ENCODE measurements around the gene CYRIA.

DNA sequence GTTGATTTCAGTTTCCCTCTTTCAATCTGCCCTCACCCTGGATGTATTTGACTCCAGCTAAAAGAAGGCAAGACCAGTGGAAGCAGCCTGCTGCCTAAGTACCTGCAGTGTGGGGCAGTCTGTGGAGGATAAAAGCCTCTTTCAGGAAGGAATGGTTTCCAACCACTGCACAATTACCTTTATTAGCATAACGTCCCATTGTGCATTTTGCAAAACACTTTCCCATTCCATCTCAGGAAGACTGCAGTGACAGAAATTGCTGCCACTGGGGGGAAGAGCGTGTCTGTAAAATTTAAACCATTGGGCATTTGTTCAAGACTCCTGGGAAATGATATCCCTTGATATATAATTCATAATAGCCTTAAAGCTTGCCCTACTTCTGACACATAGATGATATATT is 26.2 kb downstream of the CYRIA start:
- no peak for TF ChIP-seq POLR2A (IDR thresholded peaks at IDR 0.05; ENCODE audit: low read depth, low read length)
- TF ChIP-seq, protein P1, sequence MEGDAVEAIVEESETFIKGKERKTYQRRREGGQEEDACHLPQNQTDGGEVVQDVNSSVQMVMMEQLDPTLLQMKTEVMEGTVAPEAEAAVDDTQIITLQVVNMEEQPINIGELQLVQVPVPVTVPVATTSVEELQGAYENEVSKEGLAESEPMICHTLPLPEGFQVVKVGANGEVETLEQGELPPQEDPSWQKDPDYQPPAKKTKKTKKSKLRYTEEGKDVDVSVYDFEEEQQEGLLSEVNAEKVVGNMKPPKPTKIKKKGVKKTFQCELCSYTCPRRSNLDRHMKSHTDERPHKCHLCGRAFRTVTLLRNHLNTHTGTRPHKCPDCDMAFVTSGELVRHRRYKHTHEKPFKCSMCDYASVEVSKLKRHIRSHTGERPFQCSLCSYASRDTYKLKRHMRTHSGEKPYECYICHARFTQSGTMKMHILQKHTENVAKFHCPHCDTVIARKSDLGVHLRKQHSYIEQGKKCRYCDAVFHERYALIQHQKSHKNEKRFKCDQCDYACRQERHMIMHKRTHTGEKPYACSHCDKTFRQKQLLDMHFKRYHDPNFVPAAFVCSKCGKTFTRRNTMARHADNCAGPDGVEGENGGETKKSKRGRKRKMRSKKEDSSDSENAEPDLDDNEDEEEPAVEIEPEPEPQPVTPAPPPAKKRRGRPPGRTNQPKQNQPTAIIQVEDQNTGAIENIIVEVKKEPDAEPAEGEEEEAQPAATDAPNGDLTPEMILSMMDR (IDR thresholded peaks at IDR 0.05; ENCODE audit: extremely low read depth in 1 of 2, insufficient read depth in 1 of 2, low read depth in 1 of 2, low read length in 2 of 2), result no peak
- no peak for TF ChIP-seq EZH2 (IDR thresholded peaks at IDR 0.05; ENCODE audit: borderline replicate concordance, low read depth, low read length, severe bottlenecking)
- no peak for TF ChIP-seq JUN (IDR thresholded peaks at IDR 0.05; ENCODE audit: borderline replicate concordance, insufficient read depth, insufficient read length, low read depth)
- TF ChIP-seq, protein P2, sequence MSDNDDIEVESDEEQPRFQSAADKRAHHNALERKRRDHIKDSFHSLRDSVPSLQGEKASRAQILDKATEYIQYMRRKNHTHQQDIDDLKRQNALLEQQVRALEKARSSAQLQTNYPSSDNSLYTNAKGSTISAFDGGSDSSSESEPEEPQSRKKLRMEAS (IDR thresholded peaks at IDR 0.05; ENCODE audit: insufficient read depth, insufficient read length), result no peak
- no peak for TF ChIP-seq POLR2AphosphoS5 (IDR thresholded peaks at IDR 0.05; ENCODE audit: insufficient read depth, low read depth, low read length)
- TF ChIP-seq GATA2 (IDR thresholded peaks at IDR 0.05; ENCODE audit: insufficient read depth, insufficient read length, low read depth, low read length), result no peak
